Measurements from ENCODE around the gene ABCC1.
A peak's percentile ranks its signal among the peaks of the same experiment; 100 is the strongest.

The ABCC1 gene

GRCh38 chr16:16062023-16062937, 112.9 kb downstream of the ABCC1 start:
- H3K27me3 ChIP-seq (ENCODE audit: low read length): no peaks in the 10 kb centered on the region
- H3K79me2 ChIP-seq (ENCODE audit: insufficient read depth, low read length): no peaks in the 10 kb centered on the region
- H3K27ac ChIP-seq (ENCODE audit: low read depth, low read length): peak overlapping the region; percentile 35
- no peak overlapping the region for H3K4me3 ChIP-seq (ENCODE audit: insufficient read depth, low read length, poor library complexity, severe bottlenecking)
- no peak overlapping the region for H2AFZ ChIP-seq (ENCODE audit: low read depth, low read length, severe bottlenecking)
- H4K20me1 ChIP-seq (ENCODE audit: low read depth, low read length): no peaks in the 10 kb centered on the region
- TF ChIP-seq EZH2phosphoT487 (conservative IDR thresholded peaks at IDR 0.05; ENCODE audit: low read length): no peak
- no peak for TF ChIP-seq CTCF (IDR thresholded peaks at IDR 0.05; ENCODE audit: insufficient read depth, low read length, poor library complexity, severe bottlenecking)
- no peaks in the 10 kb centered on the region; the same call in 1 of the 2 replicates for H3K36me3 ChIP-seq (ENCODE audit: low read length)
- H3K9me3 ChIP-seq (ENCODE audit: insufficient read depth, low read length): no peaks in the 10 kb centered on the region
- H3K9ac ChIP-seq (ENCODE audit: low read length): no peak overlapping the region
- no peaks in the 10 kb centered on the region for H3K9me2 ChIP-seq (replicated peaks; ENCODE audit: insufficient read depth, low read length)
- H3F3A ChIP-seq (ENCODE audit: insufficient read depth): peaks cover 3% of the 10 kb centered on the region; the same call in 1 of the 2 replicates
- no peak overlapping the region for H3K4me2 ChIP-seq (ENCODE audit: low read depth, low read length, poor library complexity, severe bottlenecking)

GRCh38 chr16:16063683-16064082, 114.3 kb downstream of the ABCC1 start:
- H3K36me3 ChIP-seq (ENCODE audit: low read length): no peaks in the 10 kb centered on the region
- H3K9me3 ChIP-seq (ENCODE audit: insufficient read depth, low read length): no peaks in the 10 kb centered on the region
- no peak overlapping the region for H2AFZ ChIP-seq (ENCODE audit: low read depth, low read length, severe bottlenecking)
- no peaks in the 10 kb centered on the region for H3K9me2 ChIP-seq (replicated peaks; ENCODE audit: insufficient read depth, low read length)
- H4K20me1 ChIP-seq (ENCODE audit: low read depth, low read length): no peaks in the 10 kb centered on the region
- no peaks in the 10 kb centered on the region for H3K79me2 ChIP-seq (ENCODE audit: insufficient read depth, low read length)
- H3K27ac ChIP-seq (ENCODE audit: low read depth, low read length): no peak overlapping the region
- no peak for TF ChIP-seq CTCF (IDR thresholded peaks at IDR 0.05; ENCODE audit: insufficient read depth, low read length, poor library complexity, severe bottlenecking)
- no peak for TF ChIP-seq EZH2phosphoT487 (conservative IDR thresholded peaks at IDR 0.05; ENCODE audit: low read length)
- no peak overlapping the region for H3K4me3 ChIP-seq (ENCODE audit: insufficient read depth, low read length, poor library complexity, severe bottlenecking)
- H3F3A ChIP-seq (ENCODE audit: insufficient read depth): no peaks in the 10 kb centered on the region
- no peaks in the 10 kb centered on the region for H3K27me3 ChIP-seq (ENCODE audit: low read length)
- no peak overlapping the region for H3K9ac ChIP-seq (ENCODE audit: low read length)
- H3K4me2 ChIP-seq (ENCODE audit: low read depth, low read length, poor library complexity, severe bottlenecking): no peak overlapping the region

- H3F3A ChIP-seq (ENCODE audit: insufficient read depth): no peaks in the 10 kb centered on the region
- no peaks in the 10 kb centered on the region for H3K36me3 ChIP-seq (ENCODE audit: low read length)
- H3K9me3 ChIP-seq (ENCODE audit: insufficient read depth, low read length): no peaks in the 10 kb centered on the region
- H4K20me1 ChIP-seq (ENCODE audit: low read depth, low read length): no peaks in the 10 kb centered on the region
- no peak overlapping the region for H3K9ac ChIP-seq (ENCODE audit: low read length)
- no peak overlapping the region for H2AFZ ChIP-seq (ENCODE audit: low read depth, low read length, severe bottlenecking)
- no peak overlapping the region for H3K4me3 ChIP-seq (ENCODE audit: insufficient read depth, low read length, poor library complexity, severe bottlenecking)
- H3K79me2 ChIP-seq (ENCODE audit: insufficient read depth, low read length): no peaks in the 10 kb centered on the region
- H3K27ac ChIP-seq (ENCODE audit: low read depth, low read length): no peak overlapping the region
- TF ChIP-seq EZH2phosphoT487 (conservative IDR thresholded peaks at IDR 0.05; ENCODE audit: low read length): no peak
- no peak for TF ChIP-seq CTCF (IDR thresholded peaks at IDR 0.05; ENCODE audit: insufficient read depth, low read length, poor library complexity, severe bottlenecking)
- no peaks in the 10 kb centered on the region for H3K9me2 ChIP-seq (replicated peaks; ENCODE audit: insufficient read depth, low read length)
- H3K27me3 ChIP-seq (ENCODE audit: low read length): no peaks in the 10 kb centered on the region
- H3K4me2 ChIP-seq (ENCODE audit: low read depth, low read length, poor library complexity, severe bottlenecking): no peak overlapping the region
Measured at GRCh38 chr16:16064874-16065384, 115.5 kb downstream of the ABCC1 start.

Measured in SU-DHL-6 (cell line).